Subcutaneous abdominal adipose tissue (tissue), 5 donors: ENCODE results near the gene FRAT1.

Experiments
- H3K27ac ChIP-seq: one replicate; pipeline ENCODE4 v1.7.0; 2013; ENCODE audit warnings: low read depth, mild to moderate bottlenecking, inconsistent platforms, low read length, moderate library complexity
- H3K27me3 ChIP-seq, 5 donors: one replicate each; pipeline ENCODE4 v1.7.0; 2013; ENCODE audit warnings: low read length in 5 of 5, inconsistent platforms in 1 of 5; ENCODE audit not compliant: control insufficient read depth in 5 of 5, insufficient read depth in 4 of 5
- H3K36me3 ChIP-seq, 5 donors: one replicate each; pipeline ENCODE4 v1.7.0; 2013; ENCODE audit warnings: low read length in 5 of 5; ENCODE audit not compliant: control insufficient read depth in 5 of 5, insufficient read depth in 5 of 5
- H3K4me1 ChIP-seq, 5 donors: one replicate each; pipeline ENCODE4 v1.7.0; 2013; ENCODE audit warnings: low read length in 5 of 5, mild to moderate bottlenecking in 3 of 5, moderate library complexity in 1 of 5; ENCODE audit not compliant: control insufficient read depth in 5 of 5, insufficient read depth in 5 of 5
- H3K4me3 ChIP-seq, 5 donors: one replicate each; pipeline ENCODE4 v1.7.0; 2013; ENCODE audit warnings: low read length in 5 of 5, low read depth in 1 of 5
- H3K9ac ChIP-seq, 5 donors: one replicate each; pipeline ENCODE4 v1.7.0; 2013; ENCODE audit warnings: low read length in 5 of 5, mild to moderate bottlenecking in 4 of 5, moderate library complexity in 3 of 5
- H3K9me3 ChIP-seq, 5 donors: one replicate each; pipeline ENCODE4 v1.7.0; 2013; ENCODE audit warnings: low read length in 5 of 5; ENCODE audit not compliant: control insufficient read depth in 5 of 5
- donor health status: healthy.
- donor health status: healthy.
- donor health status: healthy.
- donor health status: healthy.
- donor health status: healthy.

The FRAT1 gene

DNA sequence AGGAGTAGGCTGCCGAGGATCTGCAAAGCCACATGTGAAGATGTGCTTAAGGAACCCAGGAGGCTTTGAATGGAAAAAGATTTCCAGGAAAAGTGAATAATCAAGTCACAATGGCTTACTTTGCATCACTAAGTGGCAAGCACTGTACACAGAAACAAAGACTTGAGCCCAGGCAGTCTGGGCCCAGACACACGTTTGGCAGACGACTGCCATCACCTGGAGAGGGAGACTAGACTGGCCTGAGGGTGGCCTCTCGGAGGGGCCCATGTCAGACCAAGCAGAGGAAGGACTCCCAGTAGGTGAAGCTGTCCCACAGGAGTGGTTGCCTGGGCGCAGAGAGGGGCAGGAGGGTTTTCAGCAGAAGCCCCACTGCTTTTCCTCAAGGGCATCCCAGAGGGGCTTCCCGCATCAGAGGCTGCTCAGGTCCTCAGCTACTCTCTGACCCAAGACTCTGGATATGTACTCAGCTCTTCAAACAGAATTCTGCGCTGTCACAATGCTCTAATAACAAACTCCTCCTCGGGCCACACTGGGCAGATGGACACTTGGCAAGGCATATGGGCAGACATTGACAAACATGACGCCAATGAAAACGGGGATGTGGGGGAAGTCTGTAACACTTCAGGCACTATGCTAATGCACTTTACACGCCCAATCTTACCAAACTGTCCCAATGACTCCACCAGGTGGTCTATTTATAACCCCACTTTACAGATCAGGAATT is 43.4 kb downstream of the FRAT1 start:
- H3K9ac ChIP-seq = no peak overlapping the region
- peaks cover 0 to 73% (median 56%) of the 10 kb centered on the region in 5 donors for H3K36me3 ChIP-seq
- no peak overlapping the region for H3K4me3 ChIP-seq
- H3K4me1 ChIP-seq = peaks cover 0 to 37% (median 22%) of the 10 kb centered on the region in 5 donors
- H3K27ac ChIP-seq = no peak overlapping the region
- H3K9me3 ChIP-seq = no peaks in the 10 kb centered on the region
- H3K27me3 ChIP-seq = no peaks in the 10 kb centered on the region

DNA sequence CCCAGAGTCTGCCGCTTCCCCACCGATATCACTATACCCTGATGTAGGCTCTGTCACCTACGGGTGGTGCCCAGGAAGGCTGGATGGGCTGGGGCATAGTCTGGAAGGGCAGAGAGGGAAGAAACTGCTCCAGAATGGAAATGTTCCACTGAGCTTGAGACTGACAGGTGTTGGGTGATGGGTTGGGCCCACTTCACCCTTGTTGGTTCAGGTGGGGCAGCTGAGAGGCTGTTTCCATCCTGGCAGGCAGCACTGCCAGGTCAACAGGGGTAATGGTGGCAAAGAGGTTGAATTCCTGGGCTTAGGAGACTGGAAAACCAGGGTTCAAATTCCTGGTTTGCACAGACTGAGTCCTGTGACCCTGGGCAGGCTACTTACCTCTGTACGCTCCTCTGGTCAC is 44.0 kb downstream of the FRAT1 start:
- Histone ChIP-seq H3K27me3 (no peaks in the 10 kb centered on the region), H3K4me1 (peaks cover 0 to 38% (median 22%) of the 10 kb centered on the region in 5 donors), H3K9ac (no peak overlapping the region), H3K4me3 (no peak overlapping the region), H3K27ac (no peak overlapping the region), H3K36me3 (peaks cover 0 to 71% (median 56%) of the 10 kb centered on the region in 5 donors), H3K9me3 (no peaks in the 10 kb centered on the region)

DNA sequence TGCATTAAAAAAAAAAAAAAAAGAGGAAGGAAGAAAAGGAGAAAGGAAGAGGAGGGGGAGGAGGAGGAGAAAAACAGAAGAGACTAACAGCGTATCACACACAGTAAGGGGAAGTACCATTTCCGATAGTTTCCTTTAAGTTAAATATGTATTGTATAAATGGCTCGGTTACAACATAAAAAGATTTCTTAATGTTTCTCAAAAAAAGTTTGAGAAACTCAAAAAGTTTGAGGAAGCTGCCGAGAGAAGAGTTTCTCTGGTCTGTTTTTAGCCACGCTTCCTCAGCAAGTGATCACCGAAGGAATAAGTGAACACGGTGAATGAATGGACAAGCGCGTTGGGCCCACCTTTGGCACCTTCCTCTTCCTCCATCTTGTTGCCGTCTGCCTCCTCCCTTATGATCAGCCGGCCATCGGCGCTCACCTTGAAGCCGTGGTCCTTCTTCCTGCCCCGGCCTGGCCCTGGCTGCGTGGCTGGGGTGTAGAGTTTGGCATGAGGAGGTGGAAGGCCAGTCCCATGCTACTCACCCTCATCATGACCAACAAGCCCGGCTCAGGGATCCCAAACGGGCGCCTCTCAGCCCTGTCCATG is 46.8 kb downstream of the FRAT1 start:
- Histone ChIP-seq H3K9me3 (no peaks in the 10 kb centered on the region), H3K36me3 (peaks cover 0 to 68% (median 59%) of the 10 kb centered on the region in 5 donors), H3K27ac (no peak overlapping the region)

DNA sequence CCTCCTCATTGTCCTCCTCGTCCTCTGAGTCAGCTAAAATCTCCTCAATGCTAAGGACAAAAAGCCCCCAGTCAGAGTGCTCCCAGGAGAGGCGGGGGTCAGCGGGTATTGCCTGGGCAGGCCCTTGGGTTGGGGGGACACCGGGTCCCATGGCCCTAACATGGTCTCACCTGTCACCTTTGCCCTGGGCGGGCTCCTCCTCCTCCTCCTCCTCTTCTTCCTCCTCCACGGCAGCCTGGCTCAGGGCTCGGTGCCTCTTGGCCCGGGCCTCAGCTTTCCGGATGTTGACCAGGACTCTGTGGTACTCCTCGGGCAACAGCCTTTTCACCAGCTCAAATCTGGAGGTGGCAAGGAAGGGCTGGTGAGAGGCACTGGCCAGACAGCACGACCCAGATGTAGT is 47.5 kb downstream of the FRAT1 start:
- Histone ChIP-seq H3K9ac (no peak overlapping the region), H3K4me3 (no peak overlapping the region), H3K27me3 (no peaks in the 10 kb centered on the region), H3K36me3 (peaks cover 0 to 75% (median 66%) of the 10 kb centered on the region in 5 donors), H3K9me3 (no peaks in the 10 kb centered on the region), H3K4me1 (peaks cover 0 to 32% (median 12%) of the 10 kb centered on the region in 5 donors), H3K27ac (no peak overlapping the region)

More for the DNA sequence above, 46.8 kb downstream of the FRAT1 start:
- Histone ChIP-seq H3K27me3 (no peaks in the 10 kb centered on the region), H3K9ac (no peak overlapping the region), H3K4me1 (peaks cover 0 to 38% (median 19%) of the 10 kb centered on the region in 5 donors), H3K4me3 (no peak overlapping the region)

DNA sequence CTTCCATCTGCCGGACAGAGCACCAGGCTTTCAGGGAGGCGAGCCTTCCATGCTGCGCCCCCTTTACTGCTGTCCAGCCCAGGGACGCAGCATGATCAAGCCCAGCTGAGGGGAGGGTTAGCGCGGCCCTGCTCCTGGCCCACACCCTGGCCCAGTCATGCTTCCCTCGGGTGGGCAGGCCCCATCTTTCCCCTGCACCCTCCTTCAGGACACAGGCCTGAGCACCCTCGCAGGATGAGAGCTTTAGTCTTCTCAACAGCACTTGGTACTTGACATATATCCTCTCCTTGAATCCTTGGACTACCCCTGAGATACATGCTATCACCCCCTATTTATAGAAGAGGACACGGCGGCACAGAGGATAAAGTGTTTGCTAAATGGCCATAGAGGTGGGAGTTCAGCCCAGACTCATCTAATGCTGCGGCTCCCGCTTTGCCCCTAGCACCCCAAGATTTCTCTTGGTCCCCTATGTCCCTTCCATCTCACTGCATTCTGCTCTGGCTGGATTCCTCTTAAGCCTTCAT is 48.1 kb downstream of the FRAT1 start:
- no peaks in the 10 kb centered on the region for H3K27me3 ChIP-seq
- H3K9me3 ChIP-seq = no peaks in the 10 kb centered on the region
- no peak overlapping the region for H3K9ac ChIP-seq
- no peak overlapping the region for H3K27ac ChIP-seq
- peaks cover 1 to 81% (median 72%) of the 10 kb centered on the region in 5 donors for H3K36me3 ChIP-seq
- H3K4me3 ChIP-seq = no peak overlapping the region
- peaks cover 0 to 36% (median 12%) of the 10 kb centered on the region in 5 donors for H3K4me1 ChIP-seq
